Naive B cell (primary cell): ENCODE data around the gene LRFN2. TPM values are rescaled to one million over a fixed set of nuclear protein-coding genes. Genes with fewer than 3 reads are reported as not detected.
A peak's percentile ranks its signal among the peaks of the same experiment; 100 is the strongest.

ENCODE experiments used
- ATAC-seq, 2 donors: fragments of 150-1000 bp; cut with Tn5 transposase; 2 replicates each; pipeline ENCODE4 v1.10.0; 2021; ENCODE audit warnings: low read depth in 2 of 2, mild to moderate bottlenecking in 2 of 2, moderate library complexity in 2 of 2
- DNase-seq: peaks from one replicate; pipeline ENCODE4 v3.0.0; 2022
- H3K27ac Mint-ChIP-seq, 6 donors: one replicate each; pipeline ENCODE4 v1.8.0; 2020 to 2022; ENCODE audit warnings: mild to moderate bottlenecking in 6 of 6, mixed read lengths in 6 of 6, moderate library complexity in 5 of 6, inconsistent platforms in 2 of 6
- H3K27me3 Mint-ChIP-seq, 3 donors: one replicate each; pipeline ENCODE4 v1.8.0; 2021 to 2022; ENCODE audit warnings: mixed read lengths in 3 of 3, mild to moderate bottlenecking in 1 of 3
- H3K36me3 Mint-ChIP-seq, 2 donors: one replicate each; pipeline ENCODE4 v1.8.0; 2020 to 2022; ENCODE audit warnings: mixed read lengths in 2 of 2, inconsistent platforms in 1 of 2, mild to moderate bottlenecking in 1 of 2
- H3K4me1 Mint-ChIP-seq, 3 donors: one replicate each; pipeline ENCODE4 v1.8.0; 2020 to 2022; ENCODE audit warnings: mixed read lengths in 3 of 3, inconsistent platforms in 1 of 3, mild to moderate bottlenecking in 1 of 3, moderate library complexity in 1 of 3
- H3K4me3 Mint-ChIP-seq, 8 donors: one replicate each; pipeline ENCODE4 v1.8.0; 2020 to 2022; ENCODE audit warnings: mild to moderate bottlenecking in 8 of 8, mixed read lengths in 8 of 8, moderate library complexity in 8 of 8, inconsistent platforms in 2 of 8
- H3K9me3 Mint-ChIP-seq, 7 donors: one replicate each; pipeline ENCODE4 v1.8.0; 2020 to 2022; ENCODE audit warnings: mixed read lengths in 7 of 7, mild to moderate bottlenecking in 5 of 7, inconsistent platforms in 2 of 7, moderate library complexity in 1 of 7
- polyA plus RNA-seq, 6 donors: library from polyadenylated mRNA; unstranded; fragments of 300-500 nt; fragmentation: Illumina TruSeq; gene quantifications; one replicate each; pipeline ENCODE4 v1.2.3, GENCODE V29; 2021; ENCODE audit warnings: low read depth in 6 of 6

The LRFN2 gene
- polyA plus RNA-seq, 6 donors from 2014 or later: not detected

DNA sequence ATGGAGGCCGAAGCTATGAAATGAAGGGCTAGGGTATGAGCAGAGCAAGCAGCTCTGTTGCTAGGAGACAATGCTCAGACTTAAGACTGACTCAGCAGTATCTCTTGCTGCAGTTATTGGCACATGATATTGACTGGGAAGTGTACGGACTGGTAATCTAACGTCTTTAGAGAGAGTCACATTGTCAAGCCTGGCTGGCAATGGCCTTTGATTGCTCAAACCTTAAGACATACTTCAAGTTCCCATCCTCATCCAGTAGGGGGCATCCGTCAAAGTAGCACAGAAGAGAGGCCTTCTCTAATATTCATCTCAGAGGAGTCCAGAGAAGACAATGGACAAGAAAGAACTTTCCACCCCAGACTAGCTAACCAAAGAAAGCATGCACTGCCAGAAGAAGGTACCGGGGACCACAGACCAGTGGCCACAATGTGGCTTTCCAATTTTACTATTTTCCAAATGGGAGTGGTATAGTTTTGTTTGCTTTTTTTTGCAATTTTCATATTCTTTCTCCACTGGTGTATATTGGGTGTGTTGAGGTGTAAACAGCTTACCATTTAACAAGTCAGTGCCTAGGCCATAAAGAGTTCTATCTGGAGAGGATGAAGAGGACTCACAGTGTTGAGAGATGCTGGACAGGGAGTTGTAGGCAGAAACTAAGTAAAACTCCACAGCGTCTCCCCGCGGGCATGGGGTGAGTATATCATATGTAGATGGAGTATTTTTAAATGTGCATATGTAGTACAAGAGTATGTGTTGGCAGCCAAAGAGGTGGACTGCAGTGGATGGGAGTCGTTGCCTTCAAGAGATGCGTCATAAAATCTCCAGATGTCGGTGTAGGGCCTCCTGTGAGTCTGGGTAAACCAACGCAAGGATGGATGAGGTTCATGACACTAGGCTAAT, 36.7 kb downstream of the LRFN2 start:
- H3K36me3 Mint-ChIP-seq: no peaks in the 10 kb centered on the region
- ATAC-seq (no peak), DNase-seq (peak; percentile 7)
- no peaks in the 10 kb centered on the region for H3K4me1 Mint-ChIP-seq
- peaks cover 0 to 4% (median 0%) of the 10 kb centered on the region in 7 donors for H3K9me3 Mint-ChIP-seq
- H3K27ac Mint-ChIP-seq: peak overlapping the region in 1 of 6 donors; percentile 85
- no peaks in the 10 kb centered on the region for H3K27me3 Mint-ChIP-seq
- no peak overlapping the region for H3K4me3 Mint-ChIP-seq

DNA sequence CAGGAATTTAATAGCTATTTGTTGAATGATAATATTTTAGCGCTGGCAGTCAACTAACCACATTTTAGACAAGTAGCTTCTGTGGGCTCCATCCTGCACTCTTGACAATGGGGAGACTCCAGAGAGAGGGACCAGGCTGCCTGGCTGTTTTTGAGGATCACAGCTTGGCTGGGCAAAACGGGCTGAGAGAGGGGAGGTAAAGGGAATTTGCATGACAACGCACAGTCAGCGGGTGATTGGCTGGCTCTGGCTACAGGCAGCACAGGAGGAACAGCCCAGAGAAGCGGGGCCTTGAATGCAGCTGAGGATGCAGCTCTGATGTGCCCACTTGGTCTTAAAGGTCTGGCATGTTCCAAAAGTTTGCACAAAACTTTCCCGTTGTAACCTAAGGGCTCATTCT, 41.2 kb downstream of the LRFN2 start:
- H3K9me3 Mint-ChIP-seq: peaks cover 0 to 4% (median 0%) of the 10 kb centered on the region in 7 donors
- peak overlapping the region in 1 of 8 donors; percentile 57 for H3K4me3 Mint-ChIP-seq
- no peak overlapping the region for H3K27ac Mint-ChIP-seq
- H3K27me3 Mint-ChIP-seq: no peaks in the 10 kb centered on the region
- DNase-seq (no peak), ATAC-seq (no peak)
- H3K4me1 Mint-ChIP-seq: no peaks in the 10 kb centered on the region
- no peaks in the 10 kb centered on the region for H3K36me3 Mint-ChIP-seq

DNA sequence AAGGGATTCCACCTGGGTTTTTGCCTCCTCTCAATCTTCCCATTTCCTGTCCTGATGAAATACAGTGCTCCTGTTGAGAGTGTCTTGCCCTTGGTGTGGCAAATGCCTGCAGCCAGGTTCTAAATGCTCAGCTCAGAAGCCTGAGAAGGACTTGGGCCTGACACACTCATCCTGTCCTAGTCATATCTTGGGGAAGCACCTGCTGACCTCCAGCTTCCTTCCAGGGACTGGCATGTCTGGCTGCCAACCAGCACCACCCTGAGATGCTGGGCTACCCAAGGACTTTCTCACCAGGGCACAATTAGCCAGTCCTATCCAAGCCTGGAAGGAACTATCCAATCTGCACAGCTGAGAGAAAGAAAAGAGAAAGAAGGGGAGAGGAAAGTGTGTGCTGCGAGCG, 43.4 kb downstream of the LRFN2 start:
- H3K9me3 Mint-ChIP-seq: peaks cover 0 to 4% (median 0%) of the 10 kb centered on the region in 7 donors
- no peaks in the 10 kb centered on the region for H3K4me1 Mint-ChIP-seq
- H3K27me3 Mint-ChIP-seq: no peaks in the 10 kb centered on the region
- DNase-seq (no peak), ATAC-seq (no peak)
- no peaks in the 10 kb centered on the region for H3K36me3 Mint-ChIP-seq
- H3K4me3 Mint-ChIP-seq: no peak overlapping the region
- no peak overlapping the region for H3K27ac Mint-ChIP-seq

DNA sequence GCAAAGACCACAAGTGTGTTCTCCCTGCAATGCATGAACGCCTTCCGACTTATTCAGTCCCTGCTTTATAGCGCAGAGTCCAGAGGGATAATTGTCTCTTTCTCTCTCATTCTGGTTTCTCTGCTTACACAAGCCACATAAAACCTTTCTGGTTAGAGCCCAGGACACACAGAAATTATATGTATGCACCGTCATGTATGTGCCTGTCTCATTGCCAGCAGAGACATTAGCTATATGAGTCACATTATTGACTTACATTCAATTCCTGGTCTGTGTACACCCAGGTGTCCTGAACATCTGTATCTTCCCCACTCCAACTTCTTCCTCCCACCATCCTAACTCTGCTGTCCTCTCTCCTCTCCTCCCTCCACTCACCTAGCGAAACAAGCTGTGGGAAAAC, 44.0 kb downstream of the LRFN2 start:
- H3K4me1 Mint-ChIP-seq: no peaks in the 10 kb centered on the region
- H3K4me3 Mint-ChIP-seq: no peak overlapping the region
- DNase-seq (no peak), ATAC-seq (no peak)
- no peaks in the 10 kb centered on the region for H3K36me3 Mint-ChIP-seq
- peaks cover 0 to 4% (median 0%) of the 10 kb centered on the region in 7 donors for H3K9me3 Mint-ChIP-seq
- no peak overlapping the region for H3K27ac Mint-ChIP-seq
- no peaks in the 10 kb centered on the region for H3K27me3 Mint-ChIP-seq

DNA sequence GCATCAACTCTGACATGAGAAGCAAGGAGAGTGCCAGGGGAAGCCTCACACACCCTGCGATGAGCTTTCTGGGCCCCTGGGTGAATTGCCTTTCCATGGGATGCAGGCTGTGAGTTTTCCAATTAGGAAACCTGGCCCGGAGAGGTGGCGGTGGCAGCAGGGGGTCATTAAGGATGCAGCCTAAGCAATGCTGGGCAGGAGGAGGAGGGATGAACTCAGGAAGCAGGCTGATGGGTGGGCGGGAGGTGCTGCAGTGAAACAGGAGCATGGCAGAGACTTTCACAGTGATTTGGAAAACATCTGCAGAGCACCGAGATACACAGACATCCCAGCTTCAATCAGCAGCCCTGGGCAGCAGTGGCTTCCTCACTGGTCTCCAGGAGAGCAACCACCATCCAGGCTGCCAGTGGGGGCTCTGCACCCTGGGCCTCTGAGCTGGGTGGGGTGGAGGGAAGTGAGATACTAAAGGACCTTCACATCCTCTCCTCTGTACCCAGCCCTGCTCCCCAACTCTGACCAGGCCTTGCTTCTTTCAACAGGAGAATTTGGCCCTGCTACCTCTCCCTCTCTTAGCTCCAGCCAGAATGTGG, 44.9 kb downstream of the LRFN2 start:
- H3K27me3 Mint-ChIP-seq: no peaks in the 10 kb centered on the region
- peak overlapping the region in 1 of 6 donors; percentile 73 for H3K27ac Mint-ChIP-seq
- H3K4me3 Mint-ChIP-seq: no peak overlapping the region
- peaks cover 0 to under 1% (median 0%) of the 10 kb centered on the region in 7 donors for H3K9me3 Mint-ChIP-seq
- H3K4me1 Mint-ChIP-seq: no peaks in the 10 kb centered on the region
- DNase-seq: no peak
- no peak for ATAC-seq
- H3K36me3 Mint-ChIP-seq: no peaks in the 10 kb centered on the region

DNA sequence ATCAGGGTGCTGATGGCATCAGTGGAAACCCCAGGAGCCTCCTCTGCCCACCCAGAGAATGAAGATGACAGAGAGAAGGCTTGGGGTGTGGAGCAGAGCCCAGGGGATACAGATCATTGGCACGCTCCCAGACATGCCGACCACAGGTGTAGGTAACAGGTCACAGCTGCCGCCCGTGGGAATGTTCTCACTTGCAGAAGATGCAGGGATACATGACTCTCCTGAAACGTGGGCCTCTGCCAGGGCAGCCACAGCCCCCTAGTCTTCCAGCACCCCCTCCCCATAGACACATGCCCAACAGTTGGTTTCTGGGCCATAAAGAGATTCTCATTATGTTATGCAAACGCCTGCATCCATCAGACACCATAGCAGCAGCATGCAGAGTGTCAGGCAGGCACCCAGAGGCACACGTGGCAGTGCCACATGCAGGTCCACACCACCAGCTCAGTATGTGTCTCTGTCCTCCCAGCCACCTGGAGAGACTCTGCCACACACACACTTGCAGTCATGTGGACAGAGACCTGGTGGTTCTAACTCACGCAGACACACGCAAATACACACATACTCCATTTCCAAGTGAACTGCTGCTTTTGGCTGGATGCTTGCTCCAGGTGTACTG, 45.5 kb downstream of the LRFN2 start:
- no peak for DNase-seq
- no peaks in the 10 kb centered on the region for H3K27me3 Mint-ChIP-seq
- no peak for ATAC-seq
- H3K4me3 Mint-ChIP-seq: no peak overlapping the region
- H3K9me3 Mint-ChIP-seq: no peaks in the 10 kb centered on the region
- H3K27ac Mint-ChIP-seq: no peak overlapping the region
- H3K36me3 Mint-ChIP-seq: no peaks in the 10 kb centered on the region
- H3K4me1 Mint-ChIP-seq: no peaks in the 10 kb centered on the region

DNA sequence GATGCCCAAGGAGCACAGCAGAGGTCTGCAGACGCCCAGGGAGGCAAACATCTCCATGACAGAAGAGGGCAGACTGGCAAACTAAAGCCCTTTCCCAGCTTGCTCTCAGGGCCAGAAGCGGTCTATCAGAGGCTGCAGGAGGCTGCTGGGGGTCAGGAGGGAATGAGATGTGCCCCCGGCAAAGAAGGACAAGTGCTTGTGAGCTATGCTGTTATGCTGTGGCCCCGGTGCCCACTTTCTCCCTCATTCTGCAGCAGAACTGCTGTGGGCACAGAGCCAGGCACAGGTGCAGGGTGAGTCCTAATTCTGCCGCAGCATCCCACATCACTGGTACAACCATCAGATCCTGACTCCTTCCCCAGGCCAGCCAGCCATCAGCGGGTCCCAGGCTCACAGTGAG, 46.4 kb downstream of the LRFN2 start:
- DNase-seq (no peak), ATAC-seq (no peak)
- Mint-ChIP-seq H3K27me3 (no peaks in the 10 kb centered on the region), H3K36me3 (no peaks in the 10 kb centered on the region), H3K4me3 (no peak overlapping the region), H3K9me3 (no peaks in the 10 kb centered on the region), H3K4me1 (no peaks in the 10 kb centered on the region), H3K27ac (no peak overlapping the region)

DNA sequence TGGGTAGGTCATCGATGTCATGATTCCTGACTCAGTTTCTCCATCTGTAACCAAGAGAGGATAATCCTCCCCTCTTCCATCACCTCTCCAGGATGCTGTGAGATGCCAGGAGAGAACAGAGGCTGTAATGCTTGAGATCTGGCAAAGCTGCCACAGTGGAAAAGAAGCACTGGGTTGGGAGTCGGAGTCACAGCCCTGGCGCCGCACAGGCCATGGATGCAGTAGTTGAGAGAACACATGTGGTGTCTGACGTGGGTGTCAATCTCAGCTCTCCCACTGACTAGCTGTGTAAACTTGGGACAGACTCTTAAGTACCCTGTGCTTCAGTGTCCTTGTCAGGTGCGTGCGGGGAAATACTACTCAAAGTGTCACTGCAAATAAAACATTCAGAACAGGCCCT, 47.3 kb downstream of the LRFN2 start:
- Mint-ChIP-seq H3K4me1 (no peaks in the 10 kb centered on the region), H3K9me3 (no peaks in the 10 kb centered on the region), H3K36me3 (no peaks in the 10 kb centered on the region), H3K27ac (no peak overlapping the region), H3K4me3 (no peak overlapping the region), H3K27me3 (no peaks in the 10 kb centered on the region)
- no peak for DNase-seq
- ATAC-seq: no peak

DNA sequence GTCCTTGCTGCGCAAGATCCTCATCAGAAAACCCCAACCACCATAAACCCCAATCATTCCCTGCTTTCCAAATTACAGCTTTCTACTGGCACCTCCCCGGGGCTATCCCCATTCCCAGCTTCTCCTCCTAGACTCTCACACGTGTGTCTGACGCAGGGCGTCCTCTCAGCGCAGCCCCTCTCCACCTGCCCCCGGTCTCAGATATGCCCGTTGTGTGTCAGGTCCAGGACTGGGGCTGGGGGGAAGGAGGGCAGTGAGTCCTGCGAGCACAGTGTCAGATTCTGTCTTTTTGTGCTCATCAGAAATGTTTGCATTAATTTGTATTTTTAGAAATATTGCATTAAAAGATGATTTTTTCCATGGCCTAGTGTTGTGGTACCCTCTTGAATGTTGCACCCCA, 48.6 kb downstream of the LRFN2 start:
- DNase-seq (no peak), ATAC-seq (no peak)
- Mint-ChIP-seq H3K27me3 (no peaks in the 10 kb centered on the region), H3K4me3 (no peak overlapping the region), H3K27ac (peak overlapping the region in 1 of 6 donors; percentile 15), H3K9me3 (no peaks in the 10 kb centered on the region), H3K36me3 (no peaks in the 10 kb centered on the region), H3K4me1 (no peaks in the 10 kb centered on the region)

DNA sequence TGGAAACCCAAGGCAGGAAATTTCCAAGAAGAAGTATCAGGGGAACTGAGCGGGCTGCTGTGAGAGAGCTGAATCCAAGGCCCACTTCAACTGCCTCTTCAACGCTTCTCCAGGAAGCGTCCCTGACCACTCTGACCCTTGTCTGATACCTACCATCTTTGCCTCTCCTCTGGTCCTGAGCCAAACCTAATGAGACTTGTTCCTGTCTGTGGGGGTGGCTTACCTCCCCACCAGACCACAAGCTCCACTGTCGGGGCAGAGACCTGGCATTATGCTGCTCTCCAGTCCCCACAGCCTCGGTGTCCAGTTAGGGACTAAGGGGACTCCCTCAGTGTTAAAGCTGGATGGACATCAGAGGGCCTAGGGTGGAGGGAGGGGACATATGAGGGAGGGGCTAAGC, 49.7 kb downstream of the LRFN2 start:
- H3K4me3 Mint-ChIP-seq: no peak overlapping the region
- H3K36me3 Mint-ChIP-seq: no peaks in the 10 kb centered on the region
- no peaks in the 10 kb centered on the region for H3K9me3 Mint-ChIP-seq
- no peak overlapping the region for H3K27ac Mint-ChIP-seq
- no peaks in the 10 kb centered on the region for H3K4me1 Mint-ChIP-seq
- H3K27me3 Mint-ChIP-seq: no peaks in the 10 kb centered on the region
- ATAC-seq (no peak), DNase-seq (no peak)

DNA sequence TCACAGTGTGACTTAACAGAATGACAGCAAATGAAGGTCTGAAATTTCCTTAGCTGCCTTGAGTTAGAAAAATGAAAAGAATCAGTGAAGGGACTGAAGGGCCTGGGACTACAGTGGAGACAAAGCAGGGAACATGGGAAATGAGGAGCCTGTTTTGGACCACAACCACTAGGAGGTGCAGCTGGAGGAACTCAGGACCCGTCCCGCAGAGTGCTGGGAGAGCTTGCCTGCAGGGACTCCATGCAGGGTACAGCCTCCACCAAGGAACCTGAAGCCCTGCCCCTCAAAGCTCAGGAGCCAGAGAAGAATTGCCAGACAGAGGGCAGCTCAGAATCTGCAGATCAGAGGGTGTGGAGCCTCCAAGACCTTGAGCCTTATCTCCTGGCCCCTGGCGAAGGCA, 50.7 kb downstream of the LRFN2 start:
- no peak overlapping the region for H3K4me3 Mint-ChIP-seq
- H3K9me3 Mint-ChIP-seq: no peaks in the 10 kb centered on the region
- DNase-seq (no peak), ATAC-seq (no peak)
- no peaks in the 10 kb centered on the region for H3K27me3 Mint-ChIP-seq
- no peak overlapping the region for H3K27ac Mint-ChIP-seq
- no peaks in the 10 kb centered on the region for H3K4me1 Mint-ChIP-seq
- H3K36me3 Mint-ChIP-seq: no peaks in the 10 kb centered on the region

DNA sequence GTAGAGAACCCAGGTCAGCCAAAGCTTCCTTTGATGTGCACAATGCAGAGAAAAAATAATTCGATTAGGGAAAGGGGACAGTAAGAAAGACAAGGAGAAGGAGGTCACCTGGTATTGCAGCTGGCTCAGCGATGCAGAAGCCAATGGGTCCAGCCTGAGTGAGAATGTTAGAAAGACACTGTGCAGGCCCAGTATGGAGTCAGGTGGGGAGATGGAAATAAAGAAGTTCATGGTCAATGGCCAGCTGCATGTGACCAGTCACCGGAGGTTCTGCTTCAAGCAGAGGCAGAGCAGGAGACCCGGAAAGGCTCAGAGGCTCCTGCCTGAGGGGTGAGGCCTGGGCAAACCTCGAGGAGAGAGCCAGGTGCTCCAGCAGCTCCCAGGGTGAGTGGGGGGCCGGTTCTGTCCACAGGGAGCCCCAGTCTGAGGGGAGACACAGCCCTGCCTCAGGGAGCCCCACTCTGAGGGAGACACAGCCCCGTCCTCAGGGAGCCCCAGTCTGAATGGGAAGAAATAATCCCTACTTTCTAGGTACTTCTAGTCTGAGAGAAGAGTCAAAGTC, 51.3 kb downstream of the LRFN2 start:
- H3K36me3 Mint-ChIP-seq: no peaks in the 10 kb centered on the region
- ATAC-seq (no peak), DNase-seq (no peak)
- no peak overlapping the region for H3K4me3 Mint-ChIP-seq
- H3K4me1 Mint-ChIP-seq: no peaks in the 10 kb centered on the region
- H3K27me3 Mint-ChIP-seq: no peaks in the 10 kb centered on the region
- no peak overlapping the region for H3K27ac Mint-ChIP-seq
- H3K9me3 Mint-ChIP-seq: no peaks in the 10 kb centered on the region

DNA sequence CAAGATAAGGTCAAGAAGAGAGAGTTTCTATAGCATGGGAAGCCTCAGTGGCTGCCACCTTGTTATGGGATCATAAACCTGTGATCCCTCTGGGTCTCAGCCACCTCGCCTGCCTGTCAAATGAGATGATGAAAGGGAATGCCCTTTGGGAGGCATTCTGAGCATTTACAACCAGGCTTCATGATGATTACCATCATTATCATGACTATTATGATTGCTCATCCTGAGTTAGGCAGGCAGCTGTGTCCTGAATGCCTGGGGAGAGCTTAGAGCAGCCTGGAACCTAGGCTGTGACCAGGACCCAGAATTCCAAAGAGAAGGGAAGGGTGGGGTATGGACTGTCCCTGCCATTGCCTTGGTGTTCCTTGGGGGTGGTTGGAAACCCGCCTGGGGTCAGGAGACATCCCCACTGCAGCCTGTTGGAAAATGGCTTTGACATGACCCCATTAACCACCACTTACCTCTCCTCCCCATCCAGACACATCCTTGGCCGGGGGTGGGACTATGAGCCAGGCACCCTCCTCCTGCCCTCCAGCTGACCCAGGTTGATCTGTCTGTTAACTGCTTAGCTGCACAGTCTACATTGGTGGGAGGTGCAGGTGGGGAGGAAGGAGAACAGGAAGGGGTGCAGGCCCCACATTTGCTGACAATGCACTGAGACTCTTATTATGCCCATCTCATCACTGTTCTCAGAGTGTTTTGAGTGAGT, 51.9 kb downstream of the LRFN2 start:
- H3K36me3 Mint-ChIP-seq: no peaks in the 10 kb centered on the region
- H3K27ac Mint-ChIP-seq: peak overlapping the region in 1 of 6 donors; percentile 39
- no peak for DNase-seq
- no peak for ATAC-seq
- H3K27me3 Mint-ChIP-seq: no peaks in the 10 kb centered on the region
- no peak overlapping the region for H3K4me3 Mint-ChIP-seq
- no peaks in the 10 kb centered on the region for H3K9me3 Mint-ChIP-seq
- no peaks in the 10 kb centered on the region for H3K4me1 Mint-ChIP-seq
